Fibroblast of peridontal ligament (primary cell): ENCODE data around the gene RAB3IL1.
"Not testable (repeated sequence)": the region's sequence is repeated elsewhere in the genome, so short reads cannot be mapped to it uniquely, and the experiment has no call there.

Experiments used
- DNase-seq: peaks from one replicate; pipeline ENCODE4 v3.0.0-alpha.2; 2010; ENCODE audit errors: extremely low read depth

The RAB3IL1 gene

GRCh38 chr11:61917334-61918109 lies at the start of gene RAB3IL1:
Gene RAB3IL1, minus strand, starts transcription at chr11:61917566. Its CDS starts 199 bp downstream, at chr11:61917367.
- peak; percentile 26 for DNase-seq

- DNase-seq: peak; percentile 42
Measured at GRCh38 chr11:61966734-61967115, 49.4 kb upstream of the RAB3IL1 start.

- not testable (repeated sequence) for DNase-seq
Measured at GRCh38 chr11:61964666-61965271, 47.4 kb upstream of the RAB3IL1 start.

GRCh38 chr11:61964058-61964665 lies 46.8 kb upstream of the RAB3IL1 start:
- no peak for DNase-seq

GRCh38 chr11:61963282-61964057 lies 46.1 kb upstream of the RAB3IL1 start:
- peak; percentile 75 for DNase-seq

GRCh38 chr11:61963016-61963281 lies 45.6 kb upstream of the RAB3IL1 start:
- no peak for DNase-seq

- DNase-seq: peak; percentile 72
Measured at GRCh38 chr11:61962213-61963015, 45.0 kb upstream of the RAB3IL1 start.

- peak; percentile 74 for DNase-seq
Measured at GRCh38 chr11:61961570-61962212, 44.3 kb upstream of the RAB3IL1 start.

GRCh38 chr11:61960532-61960931 lies 43.2 kb upstream of the RAB3IL1 start:
- DNase-seq: no peak

GRCh38 chr11:61959678-61960077 lies 42.3 kb upstream of the RAB3IL1 start:
- DNase-seq: no peak

- DNase-seq: no peak
Measured at GRCh38 chr11:61959114-61959513, 41.7 kb upstream of the RAB3IL1 start.

- no peak for DNase-seq
Measured at GRCh38 chr11:61958590-61958989, 41.2 kb upstream of the RAB3IL1 start.

GRCh38 chr11:61957021-61957770 lies 39.8 kb upstream of the RAB3IL1 start:
- DNase-seq: no peak

- no peak for DNase-seq
Measured at GRCh38 chr11:61956191-61957020, 39.0 kb upstream of the RAB3IL1 start.

GRCh38 chr11:61955422-61956135 lies 38.2 kb upstream of the RAB3IL1 start:
- no peak for DNase-seq

- peak; percentile 87 for DNase-seq
Measured at GRCh38 chr11:61954851-61955421, 37.6 kb upstream of the RAB3IL1 start.

GRCh38 chr11:61954106-61954850 lies 36.9 kb upstream of the RAB3IL1 start:
- DNase-seq: no peak

GRCh38 chr11:61953632-61954031 lies 36.3 kb upstream of the RAB3IL1 start:
- DNase-seq: not testable (repeated sequence)
